ENCODE data around the gene CTDSP2. TPM values are rescaled to one million over a fixed set of nuclear protein-coding genes. Genes with fewer than 3 reads are reported as not detected.

CTDSP2 gene
- total and polyA plus RNA-seq, 8 donors = 28.4 to 152 (median 73.9) TPM

GRCh38 chr12:57772429-57773322 is 73.9 kb downstream of the CTDSP2 start, which contains the start of gene EEF1AKMT3:
TSS of gene EEF1AKMT3 (plus strand) at chr12:57772614. CDS start at chr12:57772725, 111 bp downstream.
- TF ChIP-seq POLR2AphosphoS5 (IDR thresholded peaks at IDR 0.05) (no peak), CTCF (IDR thresholded peaks at IDR 0.05) (no peak), EP300 (IDR thresholded peaks at IDR 0.05) (no peak), POLR2A (IDR thresholded peaks at IDR 0.05) (no peak)
- peaks cover 0 to under 1% (median under 1%) of the 10 kb centered on the region in 3 donors for H3K27me3 ChIP-seq
- H3K4me1 ChIP-seq = peaks cover 15 to 27% (median 24%) of the 10 kb centered on the region in 4 donors
- no peaks in the 10 kb centered on the region for H3K9me3 ChIP-seq
- peak within 1 kb of the TSS; percentile 57 to 95 (median 76) for H3K4me3 ChIP-seq
- H3K36me3 ChIP-seq = peaks cover 0 to 44% (median 37%) of the 10 kb centered on the region in 4 donors
- peak within 1 kb of the TSS; percentile 92 to 96 (median 93) for H3K27ac ChIP-seq
- WGBS, 5 donors = 1 to 3% (median 2%) methylated on average over 33 to 67 of the region's 67 CpGs
- peak; percentile 70 to 83 for DNase-seq
- intact Hi-C loops (cut with DNase I; ENCODE audit: low total_unique reads) = no loop called here

GRCh38 chr12:57771873-57772428 is 74.6 kb downstream of the CTDSP2 start, which contains the start of gene METTL1:
TSS of gene METTL1 (minus strand) at chr12:57772105. CDS start at chr12:57772083, 22 bp downstream.
- Histone ChIP-seq H3K4me1 (peaks cover 17 to 29% (median 28%) of the 10 kb centered on the region in 4 donors), H3K27me3 (peaks cover 0 to 8% (median 8%) of the 10 kb centered on the region in 3 donors), H3K9me3 (no peaks in the 10 kb centered on the region), H3K36me3 (peaks cover 0 to 44% (median 37%) of the 10 kb centered on the region in 4 donors), H3K27ac (peak within 1 kb of the TSS; percentile 92 to 96 (median 93)), H3K4me3 (peak within 1 kb of the TSS; percentile 57 to 95 (median 76))
- intact Hi-C loops (cut with DNase I; ENCODE audit: low total_unique reads) = no loop called here
- TF ChIP-seq EP300 (IDR thresholded peaks at IDR 0.05) (no peak), POLR2A (IDR thresholded peaks at IDR 0.05) (no peak), CTCF (IDR thresholded peaks at IDR 0.05) (no peak), POLR2AphosphoS5 (IDR thresholded peaks at IDR 0.05) (peak; percentile 41 to 92 (median 62))
- WGBS, 5 donors = 0 to 1% (median 0%) methylated on average over 24 to 28 of the region's 28 CpGs
- peak; percentile 95 to 99 for DNase-seq

GRCh38 chr12:57771236-57771872 is 75.2 kb downstream of the CTDSP2 start:
- H3K27ac ChIP-seq = peak overlapping the region; percentile 92 to 96 (median 93)
- H3K27me3 ChIP-seq = peaks cover 0 to 14% (median 14%) of the 10 kb centered on the region in 3 donors
- peaks cover 0 to 44% (median 37%) of the 10 kb centered on the region in 4 donors for H3K36me3 ChIP-seq
- H3K4me3 ChIP-seq = peak overlapping the region; percentile 57 to 95 (median 76)
- TF ChIP-seq POLR2A (IDR thresholded peaks at IDR 0.05) (no peak), EP300 (IDR thresholded peaks at IDR 0.05) (no peak), CTCF (IDR thresholded peaks at IDR 0.05) (no peak), POLR2AphosphoS5 (IDR thresholded peaks at IDR 0.05) (no peak)
- peaks cover 23 to 35% (median 34%) of the 10 kb centered on the region in 4 donors for H3K4me1 ChIP-seq
- intact Hi-C loops (cut with DNase I; ENCODE audit: low total_unique reads) = no loop called here
- no peaks in the 10 kb centered on the region for H3K9me3 ChIP-seq
- DNase-seq = peak; percentile 81 to 97
- 1 to 2% (median 2%) methylated on average over 16 of the region's 16 CpGs for WGBS, 5 donors

GRCh38 chr12:57770734-57771133 is 75.8 kb downstream of the CTDSP2 start:
- Histone ChIP-seq H3K4me1 (peaks cover 29 to 41% (median 40%) of the 10 kb centered on the region in 4 donors), H3K9me3 (no peaks in the 10 kb centered on the region), H3K27me3 (peaks cover under 1 to 20% (median 20%) of the 10 kb centered on the region in 3 donors), H3K4me3 (peak overlapping the region in 2 of 4 donors; percentile 71 to 80), H3K36me3 (peaks cover 0 to 38% (median 31%) of the 10 kb centered on the region in 4 donors), H3K27ac (peak overlapping the region in 1 of 5 donors; percentile 92)
- DNase-seq = peak in 1 of 2 donors; percentile 23
- no peak for TF ChIP-seq EP300 (IDR thresholded peaks at IDR 0.05)
- TF ChIP-seq POLR2AphosphoS5 (IDR thresholded peaks at IDR 0.05) = no peak
- no peak for TF ChIP-seq CTCF (IDR thresholded peaks at IDR 0.05)
- TF ChIP-seq POLR2A (IDR thresholded peaks at IDR 0.05) = no peak
- intact Hi-C loops (cut with DNase I; ENCODE audit: low total_unique reads) = no loop called here
- 77 to 93% (median 88%) methylated on average over 3 to 4 of the region's 4 CpGs for WGBS, 5 donors

Measured in stomach (tissue), 9 donors.